SK-N-SH treated with all-trans-retinoic acid at 6 μM for 48 hours (cell line): ENCODE results near the gene CDC42SE2.

Source experiments
- ATAC-seq: fragments of 200-7000 bp; cut with Tn5 transposase; 3 replicates; pipeline ENCODE4 v1.9.1; 2020; ENCODE audit warnings: mild to moderate bottlenecking, moderate library complexity
- ARNTL ChIP-seq: fragments of 450-650 bp; formaldehyde crosslinking; IDR thresholded peaks from 2 replicates; pipeline ENCODE4 v1.5.0; 2020; ENCODE audit warnings: low read depth, mild to moderate bottlenecking, moderate library complexity, borderline replicate concordance
- BACH2 ChIP-seq: fragments of 250-450 bp; sonication (Bioruptor Pico); IDR thresholded peaks from 2 replicates; pipeline ENCODE4 v1.9.0; 2021; ENCODE audit warnings: mild to moderate bottlenecking, borderline replicate concordance
- CSDC2 ChIP-seq: fragments of 250-450 bp; sonication (Bioruptor Pico); IDR thresholded peaks from 2 replicates; pipeline ENCODE4 v1.5.0; 2020; ENCODE audit warnings: mild to moderate bottlenecking, moderate library complexity
- ESRRG ChIP-seq: fragments of 250-450 bp; sonication (Bioruptor Pico); IDR thresholded peaks from 2 replicates; pipeline ENCODE4 v1.6.1; 2021; ENCODE audit warnings: mild to moderate bottlenecking
- GLIS3 ChIP-seq: fragments of 250-450 bp; sonication (Bioruptor Pico); IDR thresholded peaks from 2 replicates; pipeline ENCODE4 v1.5.0; 2020; ENCODE audit warnings: mild to moderate bottlenecking, moderate library complexity
- ISL1 ChIP-seq: fragments of 250-450 bp; sonication (Bioruptor Pico); IDR thresholded peaks from 2 replicates; pipeline ENCODE4 v2.1.2; 2022; ENCODE audit warnings: mild to moderate bottlenecking, moderate library complexity
- OSR1 ChIP-seq: fragments of 250-450 bp; sonication (Bioruptor Pico); IDR thresholded peaks from 2 replicates; pipeline ENCODE4 v1.8.0; 2022; ENCODE audit warnings: moderate library complexity, mild to moderate bottlenecking, inconsistent platforms
- PPARA ChIP-seq: fragments of 250-450 bp; sonication (Bioruptor Pico); IDR thresholded peaks from 2 replicates; pipeline ENCODE4 v1.5.0; 2020; ENCODE audit warnings: mild to moderate bottlenecking, borderline replicate concordance
- SNAI2 ChIP-seq: fragments of 250-450 bp; sonication (Bioruptor Pico); IDR thresholded peaks from 2 replicates; pipeline ENCODE4 v1.5.0; 2020; ENCODE audit warnings: mild to moderate bottlenecking, moderate library complexity
- TCF4 ChIP-seq: fragments of 250-450 bp; sonication (Bioruptor Pico); IDR thresholded peaks from 2 replicates; pipeline ENCODE4 v1.8.0; 2021; ENCODE audit warnings: mild to moderate bottlenecking, moderate library complexity, borderline replicate concordance
- TOX ChIP-seq: fragments of 250-450 bp; sonication (Bioruptor Pico); IDR thresholded peaks from 2 replicates; pipeline ENCODE4 v1.8.0; 2021; ENCODE audit warnings: mild to moderate bottlenecking, moderate library complexity, borderline replicate concordance
- ZC3H10 ChIP-seq: fragments of 250-450 bp; sonication (Bioruptor Pico); IDR thresholded peaks from 2 replicates; pipeline ENCODE4 v1.5.1; 2021; ENCODE audit warnings: mild to moderate bottlenecking, moderate library complexity
- ZFP3 ChIP-seq: fragments of 250-450 bp; sonication (Bioruptor Pico); IDR thresholded peaks from 2 replicates; pipeline ENCODE4 v1.5.0; 2020; ENCODE audit warnings: mild to moderate bottlenecking, moderate library complexity
- ZFP30 ChIP-seq: fragments of 450-650 bp; formaldehyde crosslinking; IDR thresholded peaks from 2 replicates; pipeline ENCODE4 v1.5.0; 2022; ENCODE audit warnings: mild to moderate bottlenecking, moderate library complexity
- ZNF565 ChIP-seq: fragments of 450-650 bp; formaldehyde crosslinking; conservative IDR thresholded peaks from 2 replicates; pipeline ENCODE4 v1.5.0; 2020; ENCODE audit warnings: low read depth, mild to moderate bottlenecking, moderate library complexity
- TF ChIP-seq, protein P1 (sequence below): fragments of 250-450 bp; sonication (Bioruptor Pico); IDR thresholded peaks from 2 replicates; pipeline ENCODE4 v1.8.0; 2020; ENCODE audit warnings: mild to moderate bottlenecking, moderate library complexity, borderline replicate concordance
- TF ChIP-seq, protein P2 (sequence below): fragments of 250-450 bp; sonication (Bioruptor Pico); IDR thresholded peaks from 2 replicates; pipeline ENCODE4 v1.8.0; 2021; ENCODE audit warnings: low read depth, mild to moderate bottlenecking, moderate library complexity, borderline replicate concordance
- TF ChIP-seq, protein P3 (sequence below): fragments of 250-450 bp; sonication (Bioruptor Pico); IDR thresholded peaks from 2 replicates; pipeline ENCODE4 v1.5.1; 2020; ENCODE audit warnings: low read depth, mild to moderate bottlenecking, moderate library complexity
- TF ChIP-seq, protein P4 (sequence below): fragments of 250-450 bp; sonication (Bioruptor Pico); IDR thresholded peaks from 2 replicates; pipeline ENCODE4 v1.5.1; 2021; ENCODE audit warnings: mild to moderate bottlenecking, moderate library complexity
- TF ChIP-seq, protein P5 (sequence below): fragments of 250-450 bp; sonication (Bioruptor Pico); IDR thresholded peaks from 2 replicates; pipeline ENCODE4 v1.5.0; 2020; ENCODE audit warnings: mild to moderate bottlenecking, moderate library complexity

CDC42SE2 gene

DNA sequence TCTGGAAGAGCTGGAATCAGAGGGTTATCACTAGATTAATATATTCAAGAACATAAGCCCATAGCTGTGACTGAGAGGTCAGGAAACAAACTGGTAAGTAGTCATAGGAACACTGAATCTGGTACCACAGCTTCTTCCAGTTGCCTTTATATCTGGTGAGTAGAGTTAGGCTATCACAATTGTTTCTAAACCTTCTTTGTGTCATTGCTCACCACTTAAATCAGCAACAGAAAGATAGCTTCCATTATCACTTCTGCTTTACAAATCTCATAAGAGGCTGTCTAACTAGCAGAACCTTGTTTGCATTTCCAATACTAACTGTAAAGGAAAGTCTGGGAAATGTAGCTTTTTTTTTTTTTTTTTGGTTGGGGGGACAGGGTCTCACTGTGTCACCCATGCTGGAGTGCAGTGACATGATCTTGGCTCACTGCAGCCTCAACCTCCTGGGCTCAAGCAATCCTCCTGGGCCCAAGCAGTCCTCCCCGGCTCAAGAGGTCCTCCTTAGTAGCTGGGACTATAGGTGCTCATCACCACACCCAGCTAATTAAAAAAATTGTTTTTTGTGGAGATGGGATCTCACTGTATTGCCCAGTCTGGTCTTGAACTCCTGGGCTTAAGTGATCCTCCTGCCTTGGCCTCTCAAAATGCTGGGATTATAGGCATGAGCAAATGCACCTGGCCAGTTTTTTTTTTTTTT lies 22.0 kb downstream of the CDC42SE2 start:
- ATAC-seq, result no peak
- TF ChIP-seq TCF4 (CRISPR knock-in tag) (no peak), ZC3H10 (CRISPR knock-in tag) (no peak), ZFP30 (CRISPR knock-in tag) (no peak), TOX (no peak), SNAI2 (CRISPR knock-in tag) (no peak), ARNTL (CRISPR knock-in tag) (no peak)
- TF ChIP-seq, protein P1, sequence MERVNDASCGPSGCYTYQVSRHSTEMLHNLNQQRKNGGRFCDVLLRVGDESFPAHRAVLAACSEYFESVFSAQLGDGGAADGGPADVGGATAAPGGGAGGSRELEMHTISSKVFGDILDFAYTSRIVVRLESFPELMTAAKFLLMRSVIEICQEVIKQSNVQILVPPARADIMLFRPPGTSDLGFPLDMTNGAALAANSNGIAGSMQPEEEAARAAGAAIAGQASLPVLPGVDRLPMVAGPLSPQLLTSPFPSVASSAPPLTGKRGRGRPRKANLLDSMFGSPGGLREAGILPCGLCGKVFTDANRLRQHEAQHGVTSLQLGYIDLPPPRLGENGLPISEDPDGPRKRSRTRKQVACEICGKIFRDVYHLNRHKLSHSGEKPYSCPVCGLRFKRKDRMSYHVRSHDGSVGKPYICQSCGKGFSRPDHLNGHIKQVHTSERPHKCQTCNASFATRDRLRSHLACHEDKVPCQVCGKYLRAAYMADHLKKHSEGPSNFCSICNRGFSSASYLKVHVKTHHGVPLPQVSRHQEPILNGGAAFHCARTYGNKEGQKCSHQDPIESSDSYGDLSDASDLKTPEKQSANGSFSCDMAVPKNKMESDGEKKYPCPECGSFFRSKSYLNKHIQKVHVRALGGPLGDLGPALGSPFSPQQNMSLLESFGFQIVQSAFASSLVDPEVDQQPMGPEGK, result no peak
- TF ChIP-seq, protein P2, sequence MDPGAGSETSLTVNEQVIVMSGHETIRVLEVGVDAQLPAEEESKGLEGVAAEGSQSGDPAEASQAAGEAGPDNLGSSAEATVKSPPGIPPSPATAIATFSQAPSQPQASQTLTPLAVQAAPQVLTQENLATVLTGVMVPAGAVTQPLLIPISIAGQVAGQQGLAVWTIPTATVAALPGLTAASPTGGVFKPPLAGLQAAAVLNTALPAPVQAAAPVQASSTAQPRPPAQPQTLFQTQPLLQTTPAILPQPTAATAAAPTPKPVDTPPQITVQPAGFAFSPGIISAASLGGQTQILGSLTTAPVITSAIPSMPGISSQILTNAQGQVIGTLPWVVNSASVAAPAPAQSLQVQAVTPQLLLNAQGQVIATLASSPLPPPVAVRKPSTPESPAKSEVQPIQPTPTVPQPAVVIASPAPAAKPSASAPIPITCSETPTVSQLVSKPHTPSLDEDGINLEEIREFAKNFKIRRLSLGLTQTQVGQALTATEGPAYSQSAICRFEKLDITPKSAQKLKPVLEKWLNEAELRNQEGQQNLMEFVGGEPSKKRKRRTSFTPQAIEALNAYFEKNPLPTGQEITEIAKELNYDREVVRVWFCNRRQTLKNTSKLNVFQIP (CRISPR knock-in tag), result no peak
- TF ChIP-seq, protein P3, sequence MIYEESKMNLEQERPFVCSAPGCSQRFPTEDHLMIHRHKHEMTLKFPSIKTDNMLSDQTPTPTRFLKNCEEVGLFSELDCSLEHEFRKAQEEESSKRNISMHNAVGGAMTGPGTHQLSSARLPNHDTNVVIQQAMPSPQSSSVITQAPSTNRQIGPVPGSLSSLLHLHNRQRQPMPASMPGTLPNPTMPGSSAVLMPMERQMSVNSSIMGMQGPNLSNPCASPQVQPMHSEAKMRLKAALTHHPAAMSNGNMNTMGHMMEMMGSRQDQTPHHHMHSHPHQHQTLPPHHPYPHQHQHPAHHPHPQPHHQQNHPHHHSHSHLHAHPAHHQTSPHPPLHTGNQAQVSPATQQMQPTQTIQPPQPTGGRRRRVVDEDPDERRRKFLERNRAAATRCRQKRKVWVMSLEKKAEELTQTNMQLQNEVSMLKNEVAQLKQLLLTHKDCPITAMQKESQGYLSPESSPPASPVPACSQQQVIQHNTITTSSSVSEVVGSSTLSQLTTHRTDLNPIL (CRISPR knock-in tag), result no peak

DNA sequence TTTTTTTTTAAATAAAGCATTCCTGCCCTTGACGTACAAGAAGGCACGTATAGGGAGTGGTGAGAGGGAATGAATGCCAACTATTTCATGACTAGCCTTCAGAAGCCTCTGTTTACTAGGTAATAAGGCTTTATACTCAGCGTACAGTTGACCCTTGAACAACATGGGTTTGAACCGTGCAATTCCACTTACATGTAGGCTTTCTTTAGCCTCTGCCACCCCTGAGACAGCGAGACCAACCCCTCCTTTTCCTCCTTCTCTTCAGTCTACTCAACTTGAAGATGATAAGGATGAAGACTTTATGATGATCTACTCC lies 22.5 kb downstream of the CDC42SE2 start:
- no peak for TF ChIP-seq TOX
- no peak for TF ChIP-seq ESRRG (CRISPR knock-in tag)
- TF ChIP-seq SNAI2 (CRISPR knock-in tag), result no peak
- TF ChIP-seq ZFP3 (CRISPR knock-in tag), result no peak
- TF ChIP-seq PPARA (CRISPR knock-in tag), result no peak
- TF ChIP-seq, protein P1, result no peak
- TF ChIP-seq CSDC2 (CRISPR knock-in tag), result no peak
- TF ChIP-seq OSR1 (CRISPR knock-in tag), result no peak
- TF ChIP-seq BACH2 (CRISPR knock-in tag), result no peak
- no peak for TF ChIP-seq TCF4 (CRISPR knock-in tag)
- no peak for TF ChIP-seq ARNTL (CRISPR knock-in tag)
- TF ChIP-seq, protein P2 (CRISPR knock-in tag), result no peak
- TF ChIP-seq, protein P4, sequence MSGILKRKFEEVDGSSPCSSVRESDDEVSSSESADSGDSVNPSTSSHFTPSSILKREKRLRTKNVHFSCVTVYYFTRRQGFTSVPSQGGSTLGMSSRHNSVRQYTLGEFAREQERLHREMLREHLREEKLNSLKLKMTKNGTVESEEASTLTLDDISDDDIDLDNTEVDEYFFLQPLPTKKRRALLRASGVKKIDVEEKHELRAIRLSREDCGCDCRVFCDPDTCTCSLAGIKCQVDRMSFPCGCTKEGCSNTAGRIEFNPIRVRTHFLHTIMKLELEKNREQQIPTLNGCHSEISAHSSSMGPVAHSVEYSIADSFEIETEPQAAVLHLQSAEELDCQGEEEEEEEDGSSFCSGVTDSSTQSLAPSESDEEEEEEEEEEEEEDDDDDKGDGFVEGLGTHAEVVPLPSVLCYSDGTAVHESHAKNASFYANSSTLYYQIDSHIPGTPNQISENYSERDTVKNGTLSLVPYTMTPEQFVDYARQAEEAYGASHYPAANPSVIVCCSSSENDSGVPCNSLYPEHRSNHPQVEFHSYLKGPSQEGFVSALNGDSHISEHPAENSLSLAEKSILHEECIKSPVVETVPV, result no peak
- TF ChIP-seq, protein P5, sequence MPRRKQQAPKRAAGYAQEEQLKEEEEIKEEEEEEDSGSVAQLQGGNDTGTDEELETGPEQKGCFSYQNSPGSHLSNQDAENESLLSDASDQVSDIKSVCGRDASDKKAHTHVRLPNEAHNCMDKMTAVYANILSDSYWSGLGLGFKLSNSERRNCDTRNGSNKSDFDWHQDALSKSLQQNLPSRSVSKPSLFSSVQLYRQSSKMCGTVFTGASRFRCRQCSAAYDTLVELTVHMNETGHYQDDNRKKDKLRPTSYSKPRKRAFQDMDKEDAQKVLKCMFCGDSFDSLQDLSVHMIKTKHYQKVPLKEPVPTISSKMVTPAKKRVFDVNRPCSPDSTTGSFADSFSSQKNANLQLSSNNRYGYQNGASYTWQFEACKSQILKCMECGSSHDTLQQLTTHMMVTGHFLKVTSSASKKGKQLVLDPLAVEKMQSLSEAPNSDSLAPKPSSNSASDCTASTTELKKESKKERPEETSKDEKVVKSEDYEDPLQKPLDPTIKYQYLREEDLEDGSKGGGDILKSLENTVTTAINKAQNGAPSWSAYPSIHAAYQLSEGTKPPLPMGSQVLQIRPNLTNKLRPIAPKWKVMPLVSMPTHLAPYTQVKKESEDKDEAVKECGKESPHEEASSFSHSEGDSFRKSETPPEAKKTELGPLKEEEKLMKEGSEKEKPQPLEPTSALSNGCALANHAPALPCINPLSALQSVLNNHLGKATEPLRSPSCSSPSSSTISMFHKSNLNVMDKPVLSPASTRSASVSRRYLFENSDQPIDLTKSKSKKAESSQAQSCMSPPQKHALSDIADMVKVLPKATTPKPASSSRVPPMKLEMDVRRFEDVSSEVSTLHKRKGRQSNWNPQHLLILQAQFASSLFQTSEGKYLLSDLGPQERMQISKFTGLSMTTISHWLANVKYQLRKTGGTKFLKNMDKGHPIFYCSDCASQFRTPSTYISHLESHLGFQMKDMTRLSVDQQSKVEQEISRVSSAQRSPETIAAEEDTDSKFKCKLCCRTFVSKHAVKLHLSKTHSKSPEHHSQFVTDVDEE, result no peak
- TF ChIP-seq ZNF565 (CRISPR knock-in tag), result no peak
- no peak for TF ChIP-seq GLIS3 (CRISPR knock-in tag)
- TF ChIP-seq ISL1 (CRISPR knock-in tag), result no peak
- TF ChIP-seq, all 23 proteins: peak for 0
- no peak for ATAC-seq
